ENCODE measurements around the gene DLG1.
A peak's percentile ranks its signal among the peaks of the same experiment; 100 is the strongest.

The DLG1 gene

DNA sequence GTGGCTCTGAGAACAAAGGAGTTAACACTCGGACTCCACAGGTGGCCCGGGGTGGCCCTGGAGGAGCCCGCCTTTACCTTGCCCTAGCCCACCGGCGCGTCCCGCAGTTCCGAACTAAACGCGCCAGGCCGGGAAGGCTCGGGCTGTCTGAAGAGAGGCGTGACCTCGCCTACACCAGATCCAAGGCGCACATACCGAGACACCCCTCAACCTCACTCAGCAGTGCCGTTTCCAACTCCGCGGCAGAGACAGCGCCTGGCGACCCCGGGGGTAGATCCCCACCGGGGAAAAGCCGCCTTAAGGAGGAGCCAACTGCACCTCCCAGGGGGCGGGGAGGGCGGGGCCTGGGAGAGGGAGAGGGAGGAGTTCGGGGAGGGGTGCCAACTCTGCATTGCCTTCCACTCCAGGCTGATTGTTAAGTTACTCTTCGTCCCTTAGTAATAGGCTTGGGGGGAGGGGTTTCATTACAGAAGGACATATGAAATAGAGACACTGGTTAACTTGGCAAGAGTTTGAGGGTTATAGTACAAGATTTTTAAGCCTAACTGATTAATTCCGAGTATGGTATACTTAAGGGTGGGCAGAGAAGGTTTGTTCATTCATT lies at the start of gene DLG1:
Gene DLG1, minus strand, starts transcription at position 272 of the 604 bp plus-strand sequence. CDS start 1,408 bp downstream, outside the sequence.
- DNase-seq, result peak; percentile 90

DNA sequence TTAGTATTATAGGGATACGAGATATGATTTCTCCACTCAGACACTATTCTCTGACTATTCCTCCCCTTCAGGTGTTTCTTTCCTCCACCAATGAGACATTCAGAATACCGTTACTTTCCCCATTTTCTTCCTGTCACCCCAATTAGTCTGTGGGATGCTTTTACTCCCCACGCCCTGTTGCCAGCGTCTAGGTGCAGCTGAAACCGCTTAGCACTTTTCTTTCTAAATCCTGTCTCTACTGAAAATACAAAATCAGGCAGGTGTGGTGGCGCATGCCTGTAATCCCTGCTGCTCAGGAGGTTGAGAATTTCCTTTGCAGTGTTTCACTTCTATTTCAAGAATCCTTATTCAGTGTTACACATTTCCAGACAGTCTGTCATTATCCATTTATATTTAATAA lies 49.6 kb upstream of the DLG1 start:
- DNase-seq, result no peak

DNA sequence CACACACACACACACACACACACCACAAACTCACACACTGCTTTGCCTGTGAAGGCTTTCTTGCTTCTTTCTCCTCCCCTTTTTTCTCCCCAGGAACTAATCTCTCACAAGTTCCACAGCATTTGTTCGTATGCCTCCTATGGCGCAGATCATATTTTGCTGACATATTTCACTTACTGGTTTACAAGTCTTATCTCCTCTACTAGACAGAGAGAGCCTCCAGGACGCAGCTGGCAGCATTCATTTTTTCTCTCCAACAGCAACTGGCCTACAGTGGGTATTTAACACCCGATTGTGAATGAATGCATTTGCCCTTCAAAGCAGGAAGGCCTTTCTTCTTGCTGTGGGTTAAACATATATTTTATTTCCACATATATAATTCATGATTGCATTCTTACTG lies 47.0 kb upstream of the DLG1 start:
- no peak for DNase-seq

DNA sequence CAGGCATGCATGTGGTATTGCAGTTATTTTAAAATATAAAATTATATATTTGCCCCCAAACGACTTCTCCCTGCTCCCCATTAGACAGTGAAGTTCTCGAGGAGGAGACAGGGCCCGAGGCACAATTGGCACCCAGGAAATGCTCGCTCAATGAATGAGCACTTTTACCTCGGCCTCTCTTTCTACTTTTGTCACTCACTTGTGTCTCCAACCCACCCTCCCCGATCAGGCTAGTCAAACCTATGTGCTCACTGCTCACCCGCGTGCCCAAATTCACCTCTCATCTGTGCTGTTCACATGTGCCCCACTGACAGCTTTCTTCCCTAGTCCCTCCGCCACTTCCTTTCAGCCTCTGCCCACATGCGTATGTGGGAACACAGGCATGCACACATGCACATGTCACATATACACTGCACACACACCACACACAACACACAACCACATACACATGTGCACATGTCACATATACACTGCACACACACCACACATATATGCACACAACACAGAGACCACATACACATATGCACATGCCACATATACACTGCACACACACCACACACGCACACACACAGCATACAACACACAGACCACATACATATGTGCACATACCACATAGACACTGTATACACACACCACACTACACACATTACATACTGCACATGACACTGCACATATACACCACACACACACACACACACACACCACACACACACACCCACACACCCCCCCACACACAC lies 46.3 kb upstream of the DLG1 start:
- no peak for DNase-seq

DNA sequence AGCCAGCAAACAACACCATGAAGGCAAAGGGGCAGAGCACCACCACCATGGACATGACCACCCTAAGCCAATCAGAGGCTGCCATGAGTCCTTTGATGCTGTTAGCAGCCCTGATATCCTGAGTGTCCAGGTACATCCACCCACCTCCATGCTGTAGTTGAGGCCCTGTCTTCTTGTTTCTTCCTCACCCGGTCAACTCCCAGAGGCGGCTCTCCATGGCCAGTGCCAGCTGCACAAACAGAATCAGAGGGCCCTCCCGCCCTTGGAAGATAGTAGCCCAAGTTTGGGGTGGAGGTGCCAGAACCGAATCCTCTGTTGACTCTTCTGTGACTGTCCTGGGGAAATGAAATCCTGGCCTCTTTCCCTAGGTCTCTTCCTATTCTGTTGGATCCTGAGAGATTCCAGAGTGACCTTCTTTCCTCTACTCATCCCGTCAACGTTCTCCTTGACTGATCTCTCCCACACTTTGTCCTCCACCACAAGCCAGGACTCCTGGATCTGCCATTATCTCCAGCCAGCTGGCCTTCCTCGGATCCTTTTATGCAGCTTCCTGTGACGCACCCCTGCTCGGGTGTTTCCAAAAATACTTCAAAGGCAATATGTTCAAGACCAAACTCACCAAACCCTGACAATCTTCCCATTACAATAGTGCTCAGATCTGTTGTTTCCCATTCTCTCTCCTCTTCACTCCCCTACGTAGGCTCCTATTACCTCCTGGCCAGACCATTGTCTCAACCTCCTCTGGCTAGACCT lies 45.4 kb upstream of the DLG1 start:
- no peak for DNase-seq

DNA sequence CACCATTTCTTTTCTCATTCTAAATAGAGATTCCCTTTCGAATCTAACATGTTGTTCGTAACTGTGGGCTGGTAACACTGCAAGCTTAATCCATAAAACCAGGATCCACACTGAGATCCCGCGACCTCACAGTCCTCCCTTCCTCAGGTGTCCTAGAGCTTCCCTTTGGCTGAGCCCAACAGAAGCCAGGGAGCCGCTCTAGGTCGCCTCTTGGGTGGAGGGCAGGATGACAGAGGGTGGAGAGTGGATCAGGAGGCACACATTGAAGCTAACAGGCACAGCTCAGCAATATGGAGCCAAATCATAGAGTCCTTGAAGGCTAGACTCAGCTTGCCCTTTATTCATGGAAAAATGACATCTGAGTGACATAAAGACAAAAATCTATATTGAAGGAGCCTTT lies 44.7 kb upstream of the DLG1 start:
- no peak for DNase-seq

DNA sequence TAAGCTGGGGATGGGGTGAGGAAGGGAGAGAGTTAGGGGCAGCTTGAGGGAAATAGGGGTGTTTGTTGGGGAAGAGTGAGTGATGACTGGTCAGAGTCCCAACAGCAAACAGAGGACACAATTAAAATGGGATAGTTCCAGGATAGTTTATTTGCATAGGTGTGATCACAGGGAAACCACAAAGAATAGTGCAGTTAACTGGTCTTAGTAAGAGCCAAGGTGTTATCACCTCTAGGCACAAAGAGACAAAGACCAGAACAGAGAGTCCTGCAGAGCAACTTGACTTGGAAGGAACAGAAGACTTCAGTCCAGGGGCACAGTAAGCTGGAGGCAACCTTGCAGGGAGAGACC lies 42.1 kb upstream of the DLG1 start:
- DNase-seq, result no peak

DNA sequence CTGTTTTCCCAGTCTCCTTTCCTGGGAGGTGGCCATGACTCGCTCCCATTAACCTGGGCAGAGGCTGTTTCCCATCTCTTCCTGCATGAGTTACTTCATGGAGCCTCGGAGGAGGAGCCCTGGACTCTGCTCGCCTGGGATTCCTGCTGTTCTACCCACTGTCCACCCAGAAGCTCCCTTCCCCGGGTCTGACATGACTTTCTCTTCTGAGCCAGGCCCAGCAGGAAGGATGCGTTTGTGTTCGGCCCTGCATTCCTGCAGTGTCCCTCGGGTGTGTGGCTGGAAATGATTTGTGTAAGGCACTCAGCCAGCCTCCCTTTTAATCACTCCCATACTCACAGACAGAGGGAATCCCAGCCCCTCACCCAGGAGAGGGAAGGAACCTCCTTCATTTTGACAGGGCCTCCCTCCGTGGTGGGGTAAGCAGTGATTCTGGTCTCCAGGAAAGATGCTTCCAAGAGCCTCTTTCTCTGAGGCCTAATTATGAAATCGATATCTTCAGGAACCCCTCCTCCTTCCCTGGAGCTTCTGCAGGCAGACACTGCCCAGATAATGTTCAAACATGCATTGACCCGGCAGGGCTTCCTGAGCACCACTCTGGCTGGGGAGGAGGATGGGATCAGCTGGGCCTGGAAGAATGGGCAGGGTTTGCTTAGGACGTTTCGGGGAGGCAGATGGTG lies 41.6 kb upstream of the DLG1 start:
- peak; percentile 83 for DNase-seq

DNA sequence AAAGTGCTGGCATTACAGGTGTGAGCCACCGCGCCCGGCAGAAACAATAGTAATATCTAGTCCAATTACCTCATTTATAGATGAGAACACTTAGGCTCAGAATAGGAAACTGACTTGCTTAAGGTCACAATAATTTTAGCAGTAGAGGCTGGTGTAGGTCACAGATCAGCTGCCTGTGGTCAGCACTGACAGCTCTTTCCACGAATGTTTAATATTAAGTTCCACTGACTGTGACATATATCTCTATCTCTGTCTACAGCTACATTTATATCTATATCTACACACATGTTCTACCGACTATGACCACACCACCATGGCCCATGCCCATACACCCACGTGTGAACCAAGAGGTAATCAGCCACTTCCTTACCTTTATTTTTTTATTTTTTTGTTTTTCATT lies 40.2 kb upstream of the DLG1 start:
- no peak for DNase-seq

DNA sequence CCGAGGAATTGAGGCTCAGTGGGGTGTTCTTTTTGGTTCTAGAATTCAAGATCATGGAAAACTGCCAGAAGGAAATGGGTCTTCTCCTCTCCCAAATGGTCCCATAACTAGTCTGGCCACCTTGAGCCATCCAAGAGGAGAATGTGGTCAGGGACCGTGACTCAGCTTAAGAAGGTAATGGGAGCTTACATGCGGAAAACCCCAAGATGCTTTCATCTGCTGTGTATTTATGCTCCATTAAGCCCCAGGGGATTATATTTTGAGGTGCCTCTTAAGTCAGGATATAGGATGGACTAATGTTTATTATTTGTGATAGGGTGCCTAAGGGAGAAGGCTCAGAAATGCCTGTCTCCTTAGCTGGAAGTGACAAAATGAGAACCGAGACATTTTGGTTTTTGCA lies 39.2 kb upstream of the DLG1 start:
- DNase-seq, result no peak

DNA sequence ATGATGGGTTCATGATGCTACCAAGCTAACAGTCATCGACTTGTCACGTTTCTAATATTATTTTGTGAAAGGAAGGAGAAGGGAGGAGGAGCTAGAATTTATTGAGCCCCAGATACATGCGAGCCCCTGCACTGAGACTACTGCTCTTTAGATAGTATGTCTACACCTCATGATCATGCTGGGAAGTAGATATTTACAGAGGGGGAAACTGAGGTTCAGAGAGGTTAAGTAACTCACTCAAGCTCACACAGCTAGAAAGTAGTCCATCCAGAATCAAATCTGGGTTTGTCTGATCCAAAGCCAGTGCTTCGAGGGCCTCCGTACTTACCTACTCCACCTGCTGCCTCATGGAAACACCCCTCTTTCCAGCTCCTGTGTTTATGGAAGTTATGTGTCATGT lies 38.8 kb upstream of the DLG1 start:
- no peak for DNase-seq

DNA sequence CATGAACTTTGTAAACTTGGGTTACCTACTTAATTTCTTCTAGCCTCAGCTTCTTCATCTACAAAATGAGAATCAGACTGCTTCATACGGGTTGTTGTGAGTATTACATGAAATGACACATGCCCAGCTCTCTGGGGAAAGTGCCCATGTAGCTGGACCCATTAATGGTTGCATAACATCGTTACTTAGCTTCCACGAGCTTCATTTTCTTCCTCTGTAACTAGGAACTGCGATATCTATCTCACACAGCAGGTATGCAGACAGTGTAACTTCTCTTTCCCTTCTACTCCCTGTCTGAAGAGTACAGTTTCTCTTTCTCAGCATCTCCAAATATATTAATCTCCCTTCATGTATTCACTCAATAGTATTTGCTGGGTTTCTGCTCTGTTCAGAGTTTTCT lies 37.9 kb upstream of the DLG1 start:
- no peak for DNase-seq

DNA sequence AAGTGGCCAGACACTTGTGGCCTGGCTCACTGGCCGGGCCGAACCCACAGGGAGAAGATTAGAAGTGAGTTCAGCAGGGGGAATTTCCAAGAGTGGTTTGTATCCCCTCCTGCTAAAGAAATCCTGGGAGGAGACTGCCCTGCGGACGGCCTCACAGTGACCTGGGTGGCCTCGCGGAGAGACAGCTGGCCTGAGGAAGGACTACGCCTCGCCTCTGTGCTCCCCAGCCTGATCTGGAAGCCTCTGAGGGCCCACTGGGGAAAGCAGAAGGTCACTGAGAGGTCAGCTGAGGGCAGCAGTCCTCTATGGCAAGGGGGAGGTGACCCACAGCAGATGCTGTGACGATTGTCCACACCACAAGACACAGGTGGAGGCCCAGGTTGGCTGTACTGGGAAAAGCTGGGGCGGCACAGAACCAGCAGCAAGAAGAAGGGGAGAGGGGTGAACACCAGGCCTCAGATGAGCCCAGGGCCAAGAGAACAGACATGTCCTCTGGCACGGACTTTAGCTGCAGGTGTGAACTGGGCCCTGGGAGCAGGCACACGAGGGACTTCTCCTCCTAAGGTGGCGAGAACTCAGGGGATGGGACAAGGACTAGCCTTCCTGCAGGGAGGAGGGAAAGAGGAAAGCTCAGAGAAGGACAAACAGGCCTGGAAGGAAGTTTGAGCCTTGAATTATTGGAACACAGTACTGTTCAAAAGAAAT lies 37.2 kb upstream of the DLG1 start:
- peak; percentile 54 for DNase-seq

DNA sequence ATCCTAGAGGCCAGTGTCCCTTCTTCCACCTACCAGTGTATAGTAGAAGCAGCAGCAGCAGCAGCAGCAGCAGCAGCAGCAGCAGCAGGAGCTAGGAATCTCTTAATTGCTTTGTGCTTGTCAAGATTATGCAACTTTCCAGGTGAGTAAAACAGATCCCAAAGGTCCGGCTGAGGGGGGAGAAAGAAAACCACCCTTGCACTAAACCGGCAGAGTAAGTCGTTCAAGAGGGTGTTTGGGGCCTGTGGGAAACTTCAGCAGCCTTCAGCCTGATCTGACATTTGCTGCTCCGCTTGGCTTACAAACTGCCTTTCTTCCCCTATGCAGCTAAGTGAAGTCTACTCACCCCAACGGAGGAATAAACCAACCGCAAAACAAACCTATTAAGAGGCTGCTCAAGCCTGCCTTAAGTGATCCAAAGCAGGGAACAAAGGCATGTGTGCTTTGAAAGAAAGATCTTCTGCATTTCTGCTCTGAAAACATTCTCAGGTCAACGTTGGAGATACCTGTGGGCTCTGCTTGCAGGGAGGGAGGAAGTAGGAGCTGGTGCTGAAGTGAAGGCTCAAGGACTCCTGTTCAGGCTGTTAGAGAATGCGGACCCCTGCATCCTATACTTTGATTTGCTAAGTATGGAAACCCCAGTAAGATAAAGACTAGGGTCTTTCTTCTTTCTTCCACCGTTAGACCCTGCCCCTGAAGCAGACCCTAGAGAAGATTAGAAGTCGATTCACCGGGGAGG lies 35.7 kb upstream of the DLG1 start:
- DNase-seq, result no peak

DNA sequence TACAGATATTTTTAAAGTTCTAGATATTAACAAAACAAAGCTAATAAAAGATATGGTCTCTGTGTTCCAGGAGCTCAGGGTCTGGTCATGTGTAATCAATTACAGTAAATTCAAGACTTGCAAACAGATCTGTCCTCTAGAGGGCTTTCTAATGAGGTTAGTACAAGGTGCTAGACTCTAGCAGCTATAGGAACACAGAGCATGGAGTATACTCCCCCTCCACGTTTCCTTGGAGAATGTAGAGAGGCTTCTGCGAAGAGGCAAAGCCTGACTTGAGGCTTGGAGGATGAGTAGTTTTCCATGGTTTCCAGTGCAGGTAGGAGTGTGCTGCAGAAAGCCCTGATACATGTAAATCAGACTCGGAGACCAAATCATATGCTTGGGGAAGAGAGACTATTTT lies 32.7 kb upstream of the DLG1 start:
- no peak for DNase-seq

DNA sequence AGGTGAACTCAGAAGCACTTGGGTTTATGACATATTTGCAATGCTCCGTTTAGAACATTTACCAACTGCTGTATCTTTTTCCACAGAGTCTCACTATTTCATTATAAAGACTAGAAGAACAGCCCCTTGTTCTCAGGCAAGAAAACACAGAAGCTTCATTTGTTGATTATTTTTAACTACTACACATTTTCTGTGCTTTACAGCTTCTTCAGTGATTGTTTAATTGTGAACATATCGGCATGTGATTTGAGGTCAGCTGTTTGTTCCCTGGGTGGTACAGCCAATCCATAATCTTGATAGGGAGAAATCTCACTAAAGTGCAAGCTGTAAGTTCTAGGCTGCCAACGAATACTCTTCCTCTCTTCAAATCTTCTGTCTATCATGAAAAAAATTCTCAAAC lies 31.0 kb upstream of the DLG1 start:
- DNase-seq, result no peak

DNA sequence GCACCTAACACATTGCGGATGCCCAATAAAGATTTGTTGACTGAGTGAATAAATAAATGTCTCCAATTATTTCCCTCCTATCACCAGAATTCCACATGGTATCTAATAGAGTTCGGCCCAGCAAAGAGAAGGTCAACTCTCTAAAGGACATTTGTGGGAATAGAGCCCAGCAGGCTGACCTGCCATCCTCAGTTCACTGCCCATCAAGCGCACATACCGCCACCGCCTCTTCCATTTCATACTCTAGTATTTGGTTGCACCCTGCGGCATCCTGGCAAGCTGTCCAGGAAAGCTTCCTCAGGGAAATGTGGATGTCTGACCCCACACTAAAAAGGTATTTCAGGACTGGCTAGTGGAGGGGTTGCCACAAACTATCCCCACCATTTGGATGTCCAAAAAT lies 29.8 kb upstream of the DLG1 start:
- no peak for DNase-seq

DNA sequence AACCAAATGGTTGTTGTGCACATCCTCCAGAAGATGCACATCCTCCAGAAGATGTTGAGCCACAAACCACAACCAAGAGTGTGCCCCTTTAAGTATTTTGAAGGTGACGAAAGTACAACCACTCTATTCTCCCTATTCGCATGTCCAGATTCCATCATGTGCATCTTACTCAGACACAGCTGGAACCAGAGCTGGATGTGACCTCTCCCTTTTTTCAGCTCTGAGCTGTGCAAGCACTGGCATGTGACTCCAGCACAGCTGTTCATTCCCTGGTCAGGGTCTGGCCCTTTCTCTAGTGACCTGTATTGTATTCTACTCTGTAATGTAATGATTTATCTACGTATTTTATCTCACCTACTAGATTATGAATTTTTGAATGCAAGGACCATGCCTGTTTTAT lies 29.3 kb upstream of the DLG1 start:
- DNase-seq, result no peak

DNA sequence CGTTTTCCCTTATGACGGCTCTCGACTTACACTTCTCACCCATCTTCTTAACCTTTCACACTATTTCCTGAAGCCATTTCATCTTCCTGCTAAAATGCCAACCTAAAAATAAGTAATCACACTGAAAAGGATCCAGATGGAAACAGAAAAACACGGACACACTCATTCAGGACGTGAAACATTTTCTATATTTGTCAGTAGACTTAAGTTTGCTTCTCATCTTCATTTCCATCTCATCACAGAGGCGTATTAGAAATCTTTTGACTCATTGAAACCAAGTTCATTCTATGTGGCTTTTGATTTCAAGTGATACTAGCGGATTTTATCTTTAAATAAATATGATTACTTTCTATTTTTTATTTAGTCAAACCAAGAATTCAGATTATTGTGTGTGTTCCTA lies 27.4 kb upstream of the DLG1 start:
- DNase-seq, result no peak

DNA sequence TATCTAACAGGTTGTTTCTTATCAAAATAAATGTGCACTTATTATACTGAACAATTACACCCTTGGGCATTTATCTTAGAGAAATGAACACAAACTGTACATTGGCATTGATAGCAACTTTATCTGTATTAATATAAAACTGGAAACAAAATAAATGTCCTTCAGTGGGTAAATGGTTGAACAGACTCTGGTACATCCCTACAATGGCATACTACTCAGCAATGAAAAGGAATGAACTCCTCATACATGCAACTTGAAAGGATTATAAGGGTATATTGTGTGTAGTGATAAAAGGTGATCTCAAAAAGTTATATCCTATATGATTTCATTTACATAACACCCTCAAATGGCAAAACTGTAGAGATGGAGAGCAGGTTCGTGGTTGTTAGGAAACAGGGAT lies 23.7 kb upstream of the DLG1 start:
- DNase-seq, result no peak

DNA sequence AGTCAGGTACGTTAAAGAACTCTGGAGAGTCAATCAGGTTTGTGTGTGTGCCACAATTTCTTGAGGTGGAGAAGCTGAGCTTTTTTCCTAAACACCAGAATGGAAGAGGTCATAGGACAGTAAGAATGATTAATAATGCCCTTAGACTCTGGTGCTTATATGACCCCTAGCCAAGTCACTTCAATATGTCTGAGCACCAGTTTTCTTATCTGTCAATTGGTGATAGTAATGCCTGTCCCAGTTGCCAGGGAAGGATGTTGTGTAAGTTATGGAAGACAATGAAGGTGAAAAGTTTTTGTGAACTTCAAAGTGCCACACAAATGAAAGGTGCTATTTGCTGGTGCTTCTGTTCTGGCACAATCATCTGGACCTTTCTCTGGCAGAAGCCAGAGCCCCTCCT lies 22.2 kb upstream of the DLG1 start:
- DNase-seq, result no peak

DNA sequence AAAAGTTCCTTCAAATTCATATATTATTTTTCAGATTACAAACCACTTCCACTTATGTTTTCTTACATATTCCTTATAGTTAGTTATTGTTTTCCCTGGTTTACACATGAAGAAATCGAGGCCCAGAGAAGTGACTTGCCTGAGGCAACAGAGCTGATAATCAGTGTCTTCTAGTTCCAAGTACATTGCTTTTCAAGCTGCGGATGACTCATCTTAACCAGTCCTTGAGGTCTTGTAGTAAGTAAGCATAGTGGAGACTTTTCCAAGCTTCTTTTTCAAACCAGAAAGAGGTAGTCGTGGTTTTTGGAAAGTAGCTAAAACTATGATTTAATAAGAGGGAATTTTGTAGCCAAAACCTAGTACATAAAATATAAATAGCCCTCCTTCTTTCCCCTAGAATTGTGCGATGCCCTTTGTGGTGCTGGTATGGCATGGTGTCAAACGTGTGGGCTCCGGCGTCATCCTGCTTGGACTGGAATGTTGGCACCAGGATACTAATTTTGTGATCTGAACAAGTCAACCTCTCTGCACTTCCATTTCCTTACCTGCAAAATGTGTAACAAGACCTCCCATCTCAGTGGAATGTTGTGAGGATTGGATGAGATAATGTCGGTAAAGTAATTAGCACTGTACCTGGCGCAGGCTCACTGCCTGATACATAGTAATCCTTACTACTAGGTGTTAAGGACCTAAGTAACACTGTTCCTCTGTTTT lies 19.0 kb upstream of the DLG1 start:
- DNase-seq, result peak; percentile 60

Measured in right forelimb (tissue), 1 donor.